ENCODE data around the gene FOXN3. TPM values are rescaled to one million over a fixed set of nuclear protein-coding genes. Genes with fewer than 3 reads are reported as not detected.

FOXN3 gene
- total and polyA plus RNA-seq, 10 of the 15 experiments (the other 5 are each of a cell fraction or from before 2014, with no cell fraction given) = 4.5 to 68.9 (median 29.7) TPM

- TF ChIP-seq REST (IDR thresholded peaks at IDR 0.05; ENCODE audit: low read depth, low read length) (no peak), PKNOX1 (IDR thresholded peaks at IDR 0.05) (no peak), E2F4 (IDR thresholded peaks at IDR 0.05; ENCODE audit: low read depth, low read length) (no peak), NBN (IDR thresholded peaks at IDR 0.05) (no peak), ZNF622 (IDR thresholded peaks at IDR 0.05) (no peak), EZH2 (IDR thresholded peaks at IDR 0.05; ENCODE audit: borderline replicate concordance, control insufficient read depth, low read depth, low read length) (no peak), DPF2 (IDR thresholded peaks at IDR 0.05) (no peak), POU2F2 (IDR thresholded peaks at IDR 0.05; ENCODE audit: borderline replicate concordance, low read depth, low read length) (no peak), MYB (IDR thresholded peaks at IDR 0.05; ENCODE audit: borderline replicate concordance, low read depth, low read length) (no peak), CEBPB (IDR thresholded peaks at IDR 0.05; ENCODE audit: borderline replicate concordance in 1 of 2, low read depth in 2 of 2, low read length in 2 of 2) (no peak), ZBED1 (IDR thresholded peaks at IDR 0.05; ENCODE audit: borderline replicate concordance) (no peak), CHD4 (IDR thresholded peaks at IDR 0.05) (no peak), POLR2A (IDR thresholded peaks at IDR 0.05; ENCODE audit: low read depth, low read length) (peak; percentile 21; the same call in 1 of the 2 replicates), CBX5 (IDR thresholded peaks at IDR 0.05; ENCODE audit: low read depth) (peak; percentile 82), SPI1 (IDR thresholded peaks at IDR 0.05; ENCODE audit: borderline replicate concordance, insufficient read depth, low read depth, low read length) (no peak; the same call in 1 of the 2 replicates), MXI1 (IDR thresholded peaks at IDR 0.05; ENCODE audit: low read depth, low read length) (no peak), SIN3A (IDR thresholded peaks at IDR 0.05; ENCODE audit: low read depth, low read length) (no peak), YBX1 (IDR thresholded peaks at IDR 0.05) (no peak), SMAD5 (IDR thresholded peaks at IDR 0.05; ENCODE audit: low read depth) (no peak), PAX8 (IDR thresholded peaks at IDR 0.05) (no peak), ZBTB33 (IDR thresholded peaks at IDR 0.05) (no peak), E4F1 (IDR thresholded peaks at IDR 0.05; ENCODE audit: borderline replicate concordance, partially characterized antibody) (no peak)
Measured at GRCh38 chr14:89308232-89308959, 108.6 kb downstream of the FOXN3 start (continued).
